Measurements from ENCODE around the gene RNF212B.

RNF212B gene

GRCh38 chr14:23243066-23243465 is 5.3 kb downstream of the RNF212B start:
- DNase-seq (ENCODE audit: extremely low spot score), result no peak
- ChIA-PET CTCF (interaction anchor here (1.4 kb wide), 1 partner anchor 122 kb away, joined by 3 read pairs; no protein-coding TSS in a partner anchor), POLR2A (no interaction called here)
- no peak for TF ChIP-seq FOXA1 (IDR thresholded peaks at IDR 0.05)
- no peak for TF ChIP-seq CTBP1 (IDR thresholded peaks at IDR 0.05; ENCODE audit: borderline replicate concordance)
- TF ChIP-seq HDGF (IDR thresholded peaks at IDR 0.05; ENCODE audit: borderline replicate concordance), result no peak
- TF ChIP-seq SP1 (IDR thresholded peaks at IDR 0.05), result no peak
- no peak for TF ChIP-seq PKNOX1 (IDR thresholded peaks at IDR 0.05)

- POLR2A ChIA-PET, result no interaction called here
- CTCF ChIA-PET, result interaction anchor here (0.5 kb wide), 1 partner anchor 9 kb away, joined by 3 read pairs; no protein-coding TSS in a partner anchor
- DNase-seq (ENCODE audit: extremely low spot score), result no peak
- TF ChIP-seq FOXM1 (IDR thresholded peaks at IDR 0.05; ENCODE audit: borderline replicate concordance) (no peak), SP1 (IDR thresholded peaks at IDR 0.05) (no peak), L3MBTL2 (conservative IDR thresholded peaks at IDR 0.05) (no peak), FOXK2 (IDR thresholded peaks at IDR 0.05) (no peak), HDGF (IDR thresholded peaks at IDR 0.05; ENCODE audit: borderline replicate concordance) (no peak)
Observed at GRCh38 chr14:23245282-23245681, 7.5 kb downstream of the RNF212B start.

GRCh38 chr14:23248601-23249000 is 10.9 kb downstream of the RNF212B start:
- ChIA-PET CTCF (interaction anchor here (0.7 kb wide), 1 partner anchor 193 kb away, joined by 3 read pairs; no protein-coding TSS in a partner anchor), POLR2A (no interaction called here)
- TF ChIP-seq FOXM1 (IDR thresholded peaks at IDR 0.05; ENCODE audit: borderline replicate concordance), result no peak
- no peak for TF ChIP-seq ELF4 (IDR thresholded peaks at IDR 0.05)
- no peak for TF ChIP-seq NFRKB (IDR thresholded peaks at IDR 0.05)
- no peak for TF ChIP-seq CTBP1 (IDR thresholded peaks at IDR 0.05; ENCODE audit: borderline replicate concordance)
- TF ChIP-seq FOXK2 (IDR thresholded peaks at IDR 0.05), result no peak
- no peak for TF ChIP-seq SP1 (IDR thresholded peaks at IDR 0.05)
- TF ChIP-seq BHLHE40 (IDR thresholded peaks at IDR 0.05; ENCODE audit: borderline replicate concordance), result no peak
- TF ChIP-seq PKNOX1 (IDR thresholded peaks at IDR 0.05), result no peak
- no peak for TF ChIP-seq SUZ12 (IDR thresholded peaks at IDR 0.05)
- no peak for TF ChIP-seq TARDBP (IDR thresholded peaks at IDR 0.05)
- TF ChIP-seq ZNF384 (IDR thresholded peaks at IDR 0.05), result no peak
- no peak for TF ChIP-seq ARNT (IDR thresholded peaks at IDR 0.05)
- TF ChIP-seq HDGF (IDR thresholded peaks at IDR 0.05; ENCODE audit: borderline replicate concordance), result no peak
- DNase-seq (ENCODE audit: extremely low spot score), result no peak

GRCh38 chr14:23249824-23250223 is 12.1 kb downstream of the RNF212B start:
- no peak for DNase-seq (ENCODE audit: extremely low spot score)
- TF ChIP-seq LEF1 (IDR thresholded peaks at IDR 0.05; ENCODE audit: borderline replicate concordance) (no peak), FOXM1 (IDR thresholded peaks at IDR 0.05; ENCODE audit: borderline replicate concordance) (no peak)
- POLR2A ChIA-PET, result no interaction called here
- CTCF ChIA-PET, result no interaction called here

GRCh38 chr14:23252006-23252405 is 14.3 kb downstream of the RNF212B start:
- DNase-seq (ENCODE audit: extremely low spot score), result no peak
- ChIA-PET POLR2A (no interaction called here), CTCF (no interaction called here)
- TF ChIP-seq TARDBP (IDR thresholded peaks at IDR 0.05) (no peak), CTBP1 (IDR thresholded peaks at IDR 0.05; ENCODE audit: borderline replicate concordance) (no peak), FOXK2 (IDR thresholded peaks at IDR 0.05) (no peak), FOXM1 (IDR thresholded peaks at IDR 0.05; ENCODE audit: borderline replicate concordance) (no peak), HDGF (IDR thresholded peaks at IDR 0.05; ENCODE audit: borderline replicate concordance) (no peak)

- CTCF ChIA-PET, result no interaction called here
- TF ChIP-seq ARNT (IDR thresholded peaks at IDR 0.05), result no peak
- POLR2A ChIA-PET, result no interaction called here
- no peak for DNase-seq (ENCODE audit: extremely low spot score)
Observed at GRCh38 chr14:23252420-23253333, 14.9 kb downstream of the RNF212B start.

- POLR2A ChIA-PET, result no interaction called here
- CTCF ChIA-PET, result interaction anchor here (0.7 kb wide), 1 partner anchor 87 kb away, joined by 6 read pairs; no protein-coding TSS in a partner anchor
- DNase-seq (ENCODE audit: extremely low spot score), result no peak
- TF ChIP-seq FOXK2 (IDR thresholded peaks at IDR 0.05) (no peak), BHLHE40 (IDR thresholded peaks at IDR 0.05; ENCODE audit: borderline replicate concordance) (no peak), PKNOX1 (IDR thresholded peaks at IDR 0.05) (no peak), LEF1 (IDR thresholded peaks at IDR 0.05; ENCODE audit: borderline replicate concordance) (no peak), ZNF384 (IDR thresholded peaks at IDR 0.05) (no peak), ARNT (IDR thresholded peaks at IDR 0.05) (no peak), SP1 (IDR thresholded peaks at IDR 0.05) (no peak), CTBP1 (IDR thresholded peaks at IDR 0.05; ENCODE audit: borderline replicate concordance) (no peak), L3MBTL2 (conservative IDR thresholded peaks at IDR 0.05) (no peak), SUZ12 (IDR thresholded peaks at IDR 0.05) (no peak), TARDBP (IDR thresholded peaks at IDR 0.05) (no peak)
Observed at GRCh38 chr14:23258256-23258655, 20.5 kb downstream of the RNF212B start.

Measured in HEK293T (cell line).